CD4-positive, alpha-beta T cell (primary cell): Measurements from ENCODE around the gene KCNJ10. TPM values are rescaled to one million over a fixed set of nuclear protein-coding genes. Genes with fewer than 3 reads are reported as not detected.

Source experiments
- ATAC-seq: fragments of 200-7000 bp; cut with Tn5 transposase; one replicate; pipeline ENCODE4 v1.10.0; 2022; ENCODE audit warnings: mild to moderate bottlenecking; ENCODE audit not compliant: poor library complexity
- CTCF ChIA-PET: fragments of 350-600 bp; sonication (Branson Sonifier 250); formaldehyde crosslinking; loops from one replicate; lab custom pipeline; 2021; ENCODE audit warnings: antibody characterized with exemption, inconsistent platforms; lab: Charles Lee
- POLR2A ChIA-PET: fragments of 350-600 bp; sonication (Branson Sonifier 250); formaldehyde crosslinking; loops from one replicate; lab custom pipeline; 2021; ENCODE audit warnings: antibody characterized with exemption, inconsistent platforms; lab: Charles Lee
- DNase-seq, 14 experiments: peaks; one replicate each; pipeline ENCODE4 v3.0.0-alpha.2; 2013 to 2020; ENCODE audit warnings: mixed read lengths in 2 of 14
- H3K27ac ChIP-seq, 2 donors: one replicate each; pipeline versions ENCODE4 v1.5.1 to v1.7.0; 2013; ENCODE audit warnings: low read length in 2 of 2, low read depth in 1 of 2, mild to moderate bottlenecking in 1 of 2
- H3K27me3 ChIP-seq, 2 experiments: 1 replicate in 1 of 2; 2 replicates in 1 of 2; pipeline versions ENCODE4 v1.6.1 to v1.7.0; 2013; ENCODE audit warnings: low read length in 2 of 2, control low read depth in 1 of 2, mild to moderate bottlenecking in 1 of 2, moderate library complexity in 1 of 2; ENCODE audit not compliant: insufficient read depth in 2 of 2, control insufficient read depth in 1 of 2
- H3K36me3 ChIP-seq: one replicate; pipeline ENCODE4 v1.6.1; 2013; ENCODE audit warnings: low read length, control low read depth; ENCODE audit not compliant: insufficient read depth
- H3K4me1 ChIP-seq: one replicate; pipeline ENCODE4 v1.6.1; 2013; ENCODE audit warnings: low read length, control low read depth; ENCODE audit not compliant: insufficient read depth
- H3K4me3 ChIP-seq: one replicate; pipeline ENCODE4 v1.5.1; 2013; ENCODE audit warnings: mild to moderate bottlenecking, low read length, moderate library complexity
- H3K9me3 ChIP-seq, 2 experiments: 1 replicate in 1 of 2; 2 replicates in 1 of 2; pipeline versions ENCODE4 v1.6.1 to v1.7.0; 2013; ENCODE audit warnings: low read length in 2 of 2, mild to moderate bottlenecking in 2 of 2, control low read depth in 1 of 2, moderate library complexity in 1 of 2; ENCODE audit not compliant: control insufficient read depth in 1 of 2, insufficient read depth in 1 of 2
- H3K27ac Mint-ChIP-seq: one replicate; pipeline ENCODE4 v1.8.0; 2020; ENCODE audit warnings: mixed read lengths
- H3K27me3 Mint-ChIP-seq: one replicate; pipeline ENCODE4 v1.8.0; 2021; ENCODE audit warnings: mixed read lengths
- H3K36me3 Mint-ChIP-seq: one replicate; pipeline ENCODE4 v1.8.0; 2021; ENCODE audit warnings: low read depth, mixed read lengths
- H3K4me1 Mint-ChIP-seq: one replicate; pipeline ENCODE4 v1.8.0; 2021; ENCODE audit warnings: low read depth, mixed read lengths
- H3K4me3 Mint-ChIP-seq: one replicate; pipeline ENCODE4 v1.8.0; 2020; ENCODE audit warnings: mild to moderate bottlenecking, mixed read lengths
- H3K9me3 Mint-ChIP-seq: one replicate; pipeline ENCODE4 v1.8.0; 2020; ENCODE audit warnings: mixed read lengths
- CTCF ChIP-seq: fragments of 200-600 bp; IDR thresholded peaks from one replicate; pipeline ENCODE4 v1.8.0; 2022; ENCODE audit warnings: antibody characterized with exemption, mild to moderate bottlenecking
- intact Hi-C, 2 experiments: fragments of 100-400 bp; cut with DNase I in 1 of 2; cut with micrococcal nuclease in 1 of 2; formaldehyde crosslinking; loops; one replicate each; pipeline versions ENCODE4 v1.15.1 to v1.9.0; 2023 to 2025; cut with DNase I, micrococcal nuclease
- total RNA-seq, 174 experiments: library from RNA in 2 of 174; stranded (reverse) in 2 of 174; gene quantifications; one replicate each; pipeline ENCODE4 v1.2.3 and lab custom pipeline; 2021 to 2026

Gene KCNJ10
- total RNA-seq, 2 experiments from 2014 or later: not detected

DNA sequence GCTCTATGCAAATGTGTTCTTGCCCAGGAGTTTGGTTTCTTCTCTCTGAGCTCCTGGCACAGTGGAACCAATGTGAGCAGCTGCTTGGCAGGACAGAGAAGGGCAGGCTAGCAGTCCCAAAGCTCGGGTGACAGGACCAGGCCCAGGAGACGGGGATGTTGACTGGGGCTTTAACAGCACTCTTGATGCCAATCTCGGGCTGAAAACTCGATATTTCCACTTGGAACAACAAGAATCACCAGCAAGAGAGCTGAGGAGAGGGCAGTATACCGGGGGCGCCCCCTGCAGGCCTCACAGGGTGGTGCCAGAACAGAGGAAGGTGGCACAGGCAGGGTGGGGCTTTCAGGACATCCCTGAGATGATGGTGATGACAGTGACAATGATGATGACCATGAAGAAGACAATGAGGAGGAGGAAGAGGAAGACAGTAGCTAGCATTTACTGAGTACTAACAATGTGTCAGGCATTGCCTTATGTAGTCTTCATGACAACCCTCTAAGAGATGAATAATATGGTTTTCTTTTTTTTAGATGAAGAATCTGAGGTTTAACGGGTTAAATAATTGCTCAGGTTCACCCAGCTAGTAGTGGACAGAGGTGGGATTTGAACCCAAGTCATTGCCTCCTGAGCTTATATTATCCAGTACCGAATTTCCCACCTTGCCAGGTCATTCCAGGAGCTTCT, 8.7 kb upstream of the KCNJ10 start:
- Histone ChIP-seq H3K9me3 (no peaks in the 10 kb centered on the region), H3K4me3 (no peak overlapping the region), H3K4me1 (peaks cover 4% of the 10 kb centered on the region), H3K36me3 (no peaks in the 10 kb centered on the region), H3K27me3 (peaks cover 45 to 60% of the 10 kb centered on the region in 2 experiments), H3K27ac (no peak overlapping the region)
- ChIA-PET CTCF (interaction anchor here (0.6 to 3.5 kb wide), 11 partner anchors 8 to 1302 kb away, joined by 3 to 13 read pairs (median 6); partner anchors contain the start of genes IGSF8 and KCNJ10), POLR2A (interaction anchor here (0.6 to 1.5 kb wide), 4 partner anchors 8 to 20 kb away, joined by 3 read pairs; partner anchors contain the start of gene IGSF8)
- DNase-seq (peak in 12 of 14 experiments; percentile 33 to 75 (median 52)), ATAC-seq (peak; percentile 90)
- H3K4me1 Mint-ChIP-seq: no peaks in the 10 kb centered on the region
- intact Hi-C loops: loop anchor here in 1 of 2 experiments (1.0 kb wide), 1 partner anchor 30 kb away; no protein-coding TSS in a partner anchor
- H3K27ac Mint-ChIP-seq: no peak overlapping the region
- no peaks in the 10 kb centered on the region for H3K9me3 Mint-ChIP-seq
- peak; percentile 75 for TF ChIP-seq CTCF
- peaks cover 84% of the 10 kb centered on the region for H3K27me3 Mint-ChIP-seq
- H3K4me3 Mint-ChIP-seq: no peak overlapping the region
- no peaks in the 10 kb centered on the region for H3K36me3 Mint-ChIP-seq

DNA sequence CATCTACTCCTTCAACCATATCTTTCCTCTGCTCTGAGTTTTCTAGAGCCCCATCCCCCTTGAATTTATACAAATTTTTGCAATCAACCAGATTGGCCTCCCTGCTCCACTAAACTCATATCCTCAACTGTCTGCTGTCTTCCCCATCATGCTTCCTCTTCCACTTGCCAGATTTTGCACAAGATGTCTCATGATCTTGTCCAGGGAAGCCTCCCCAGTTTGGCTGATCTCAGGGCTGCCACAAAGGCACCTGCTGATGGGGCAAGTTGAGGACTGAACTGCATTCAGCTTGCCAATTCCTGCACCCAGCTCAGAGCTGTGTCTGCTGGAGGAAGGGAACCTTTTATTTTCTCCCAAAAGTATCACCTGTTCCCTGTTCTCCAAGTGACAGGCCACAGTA, 7.5 kb upstream of the KCNJ10 start:
- ChIA-PET CTCF (interaction anchor here (1.2 to 2.2 kb wide), 4 partner anchors 10 to 32 kb away, joined by 6 to 12 read pairs (median 8); partner anchors contain the start of gene IGSF8), POLR2A (interaction anchor here (0.8 kb wide), 1 partner anchor 21 kb away, joined by 3 read pairs; the partner anchor contains the start of gene IGSF8)
- Mint-ChIP-seq H3K4me3 (no peak overlapping the region), H3K36me3 (no peaks in the 10 kb centered on the region), H3K27ac (no peak overlapping the region), H3K9me3 (no peaks in the 10 kb centered on the region), H3K27me3 (peaks cover 86% of the 10 kb centered on the region), H3K4me1 (no peaks in the 10 kb centered on the region)
- H3K27ac ChIP-seq: no peak overlapping the region
- no peaks in the 10 kb centered on the region for H3K36me3 ChIP-seq
- ATAC-seq: no peak
- no peaks in the 10 kb centered on the region for H3K9me3 ChIP-seq
- TF ChIP-seq CTCF: no peak
- DNase-seq: no peak
- peaks cover 36 to 54% of the 10 kb centered on the region in 2 experiments for H3K27me3 ChIP-seq
- no peak overlapping the region for H3K4me3 ChIP-seq
- no peaks in the 10 kb centered on the region for H3K4me1 ChIP-seq
- intact Hi-C loops: no loop called here

DNA sequence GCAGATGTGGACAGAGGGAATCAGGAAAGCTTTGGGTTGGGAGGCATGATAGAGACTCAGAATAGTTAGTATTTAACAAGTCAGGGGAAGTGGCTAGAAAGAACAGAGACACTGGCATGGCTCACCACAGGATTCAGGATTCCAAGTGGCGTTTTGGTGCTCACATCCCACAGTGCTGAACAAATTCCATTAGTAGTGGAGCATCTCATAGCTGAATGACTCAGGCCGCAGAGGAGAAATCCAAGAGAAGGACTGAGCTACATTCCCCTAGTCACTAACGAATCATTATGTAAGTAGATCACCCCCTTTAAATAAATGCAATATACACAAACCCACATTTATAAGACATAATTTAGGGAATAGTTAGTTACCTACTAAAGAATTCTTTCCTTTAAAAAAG, 6.3 kb upstream of the KCNJ10 start:
- ATAC-seq (no peak), DNase-seq (no peak)
- no peak overlapping the region for H3K4me3 Mint-ChIP-seq
- Histone ChIP-seq H3K36me3 (no peaks in the 10 kb centered on the region), H3K4me1 (no peaks in the 10 kb centered on the region), H3K9me3 (no peaks in the 10 kb centered on the region), H3K27me3 (peaks cover 32 to 49% of the 10 kb centered on the region in 2 experiments), H3K27ac (no peak overlapping the region), H3K4me3 (no peak overlapping the region)
- peaks cover 85% of the 10 kb centered on the region for H3K27me3 Mint-ChIP-seq
- H3K9me3 Mint-ChIP-seq: no peaks in the 10 kb centered on the region
- ChIA-PET CTCF (no interaction called here), POLR2A (no interaction called here)
- H3K27ac Mint-ChIP-seq: no peak overlapping the region
- no peaks in the 10 kb centered on the region for H3K36me3 Mint-ChIP-seq
- intact Hi-C loops: no loop called here
- H3K4me1 Mint-ChIP-seq: no peaks in the 10 kb centered on the region
- no peak for TF ChIP-seq CTCF
